Fibroblast of pulmonary artery (primary cell): ENCODE data around the gene NR1D1.

Experiments
- DNase-seq: peaks from one replicate; pipeline ENCODE4 v3.0.0-alpha.2; 2010; ENCODE audit warnings: low read depth
- H3K4me3 ChIP-seq: replicated peaks from 2 replicates; pipeline ENCODE4 v1.5.1; 2011; ENCODE audit warnings: low read depth, mild to moderate bottlenecking, control low read depth, low read length, moderate library complexity
- CTCF ChIP-seq: IDR thresholded peaks from 2 replicates; pipeline ENCODE4 v1.5.1; 2011; ENCODE audit warnings: mild to moderate bottlenecking, control low read depth, low read length, inconsistent platforms; ENCODE audit errors: missing control alignments

Gene NR1D1

GRCh38 chr17:40075201-40075941 lies 25.0 kb downstream of the NR1D1 start:
- no peak overlapping the region for H3K4me3 ChIP-seq
- TF ChIP-seq CTCF: peak; percentile 93
- peak; percentile 68 for DNase-seq

GRCh38 chr17:40074871-40075200 lies 25.6 kb downstream of the NR1D1 start:
- no peak overlapping the region for H3K4me3 ChIP-seq
- TF ChIP-seq CTCF: no peak
- no peak for DNase-seq

- no peak for TF ChIP-seq CTCF
- H3K4me3 ChIP-seq: no peak overlapping the region
- DNase-seq: no peak
Measured at GRCh38 chr17:40074175-40074512, 26.2 kb downstream of the NR1D1 start.

GRCh38 chr17:40073454-40074174 lies 26.8 kb downstream of the NR1D1 start:
- no peak overlapping the region for H3K4me3 ChIP-seq
- no peak for TF ChIP-seq CTCF
- DNase-seq: no peak

GRCh38 chr17:40072735-40073346 lies 27.5 kb downstream of the NR1D1 start:
- TF ChIP-seq CTCF: no peak
- no peak overlapping the region for H3K4me3 ChIP-seq
- no peak for DNase-seq

GRCh38 chr17:40072040-40072734 lies 28.2 kb downstream of the NR1D1 start:
- DNase-seq: peak; percentile 56
- H3K4me3 ChIP-seq: no peak overlapping the region
- TF ChIP-seq CTCF: no peak
